ENCODE measurements around the gene VSTM2B. TPM values are rescaled to one million over a fixed set of nuclear protein-coding genes. Genes with fewer than 3 reads are reported as not detected.

Gene VSTM2B
- polyA plus RNA-seq, 1 of the 3 experiments (the other 2 are of a cell fraction) = not detected

DNA sequence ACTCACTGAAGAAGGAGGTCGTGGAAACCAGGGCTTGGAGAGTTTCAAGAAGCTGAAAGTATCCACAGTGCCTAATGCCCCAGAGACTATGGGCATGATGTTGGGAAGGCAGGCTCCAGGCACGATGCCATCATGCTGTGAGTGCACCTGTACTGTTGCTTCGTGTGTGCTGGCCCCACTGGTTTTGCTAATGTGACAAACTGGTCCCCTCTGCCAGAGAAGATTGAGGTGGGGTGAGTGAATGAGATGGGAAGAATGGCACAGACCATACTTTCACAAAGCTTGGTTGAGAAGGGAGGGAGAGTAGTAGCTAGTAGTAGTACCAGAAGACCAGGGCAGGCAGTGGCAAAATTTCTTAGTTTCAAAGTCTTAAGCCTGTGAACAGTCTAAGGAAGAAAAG is 61.3 kb downstream of the VSTM2B start:
- WGBS (ENCODE audit: low lambda C conversion rate) = 4% methylated on average over 3 of the region's 3 CpGs
- H3K4me1 ChIP-seq (ENCODE audit: control insufficient read depth in 1 of 2, insufficient read depth in 2 of 2, low read depth in 1 of 2, low read length in 1 of 2) = no peaks in the 10 kb centered on the region
- H2AFZ ChIP-seq (ENCODE audit: low read depth) = no peak overlapping the region
- no peaks in the 10 kb centered on the region for H3K79me2 ChIP-seq (ENCODE audit: insufficient read depth)
- H3K9me2 ChIP-seq = no peaks in the 10 kb centered on the region
- no peaks in the 10 kb centered on the region for H3K36me3 ChIP-seq (replicated peaks in 1 of 2; ENCODE audit: control insufficient read depth in 1 of 2, insufficient read depth in 2 of 2, low read length in 1 of 2)
- H3K4me3 ChIP-seq (ENCODE audit: low read depth in 2 of 2, low read length in 1 of 2) = no peak overlapping the region
- ChIA-PET POLR2A (no interaction called here), CTCF (no interaction called here)
- no peaks in the 10 kb centered on the region for H3K9me3 ChIP-seq
- H3K9ac ChIP-seq = no peak overlapping the region
- no peaks in the 10 kb centered on the region for H3F3A ChIP-seq (replicated peaks; ENCODE audit: insufficient read depth)
- no peak overlapping the region for H3K4me2 ChIP-seq
- TF ChIP-seq, protein P1, sequence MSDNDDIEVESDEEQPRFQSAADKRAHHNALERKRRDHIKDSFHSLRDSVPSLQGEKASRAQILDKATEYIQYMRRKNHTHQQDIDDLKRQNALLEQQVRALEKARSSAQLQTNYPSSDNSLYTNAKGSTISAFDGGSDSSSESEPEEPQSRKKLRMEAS (IDR thresholded peaks at IDR 0.05; ENCODE audit: low read depth) = no peak
- TF ChIP-seq RCOR1 (IDR thresholded peaks at IDR 0.05; ENCODE audit: low read length) (no peak), TAF1 (IDR thresholded peaks at IDR 0.05; ENCODE audit: borderline replicate concordance, low read depth, low read length) (no peak)
- H3K27ac ChIP-seq (ENCODE audit: low read depth in 2 of 2, low read length in 1 of 2) = no peak overlapping the region
- peaks cover 13% of the 10 kb centered on the region; the same call in 1 of the 2 replicates for H3K27me3 ChIP-seq (ENCODE audit: insufficient read depth)
- H4K20me1 ChIP-seq (ENCODE audit: insufficient read depth) = no peaks in the 10 kb centered on the region
- no peak for DNase-seq

DNA sequence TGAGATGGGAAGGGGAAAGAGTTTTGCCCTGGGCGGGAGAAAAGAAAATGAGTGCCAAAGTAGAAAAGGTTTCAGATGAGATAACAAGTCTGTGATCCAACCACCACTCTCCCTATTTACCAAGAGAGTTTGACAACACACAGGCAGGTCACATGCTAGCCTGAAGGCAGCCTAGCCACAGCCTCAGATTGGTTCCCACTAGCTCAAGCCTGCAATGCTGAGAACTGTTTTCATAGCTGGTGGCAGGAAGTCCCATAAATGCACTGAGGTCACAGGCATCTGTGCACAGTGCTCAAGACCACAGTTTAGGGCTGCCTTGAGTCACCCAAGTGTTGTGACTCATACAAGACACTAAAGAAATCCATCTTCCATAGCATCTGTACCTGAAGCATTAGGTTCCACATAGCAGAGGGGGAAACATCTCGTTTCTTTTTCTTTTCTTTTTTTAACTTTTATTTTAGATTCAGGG is 61.8 kb downstream of the VSTM2B start:
- H3K9me3 ChIP-seq = no peaks in the 10 kb centered on the region
- no peaks in the 10 kb centered on the region for H3F3A ChIP-seq (replicated peaks; ENCODE audit: insufficient read depth)
- no peaks in the 10 kb centered on the region for H4K20me1 ChIP-seq (ENCODE audit: insufficient read depth)
- no peak overlapping the region for H2AFZ ChIP-seq (ENCODE audit: low read depth)
- H3K4me2 ChIP-seq = no peak overlapping the region
- no peak for DNase-seq
- no peak overlapping the region for H3K27ac ChIP-seq (ENCODE audit: low read depth in 2 of 2, low read length in 1 of 2)
- TF ChIP-seq MEF2A (IDR thresholded peaks at IDR 0.05; ENCODE audit: borderline replicate concordance, low read depth) (no peak), MXI1 (IDR thresholded peaks at IDR 0.05; ENCODE audit: low read depth, low read length) (no peak), EZH2phosphoT487 (IDR thresholded peaks at IDR 0.05; ENCODE audit: borderline replicate concordance, low read depth) (no peak), TEAD4 (IDR thresholded peaks at IDR 0.05; ENCODE audit: borderline replicate concordance, insufficient read depth) (no peak), FOXJ3 (CRISPR knock-in tag; IDR thresholded peaks at IDR 0.05) (no peak), RAD21 (IDR thresholded peaks at IDR 0.05; ENCODE audit: low read length) (no peak), USF2 (IDR thresholded peaks at IDR 0.05; ENCODE audit: borderline replicate concordance, low read depth, low read length) (no peak), CHD2 (IDR thresholded peaks at IDR 0.05; ENCODE audit: low read length, partially characterized antibody) (no peak), RFX5 (IDR thresholded peaks at IDR 0.05; ENCODE audit: low read length) (no peak), SIN3A (IDR thresholded peaks at IDR 0.05; ENCODE audit: borderline replicate concordance, low read depth, low read length) (no peak), RCOR1 (IDR thresholded peaks at IDR 0.05; ENCODE audit: low read length) (no peak), NFIC (IDR thresholded peaks at IDR 0.05; ENCODE audit: borderline replicate concordance) (no peak), RXRA (IDR thresholded peaks at IDR 0.05; ENCODE audit: borderline replicate concordance, low read depth) (no peak)
- TF ChIP-seq, protein P2, sequence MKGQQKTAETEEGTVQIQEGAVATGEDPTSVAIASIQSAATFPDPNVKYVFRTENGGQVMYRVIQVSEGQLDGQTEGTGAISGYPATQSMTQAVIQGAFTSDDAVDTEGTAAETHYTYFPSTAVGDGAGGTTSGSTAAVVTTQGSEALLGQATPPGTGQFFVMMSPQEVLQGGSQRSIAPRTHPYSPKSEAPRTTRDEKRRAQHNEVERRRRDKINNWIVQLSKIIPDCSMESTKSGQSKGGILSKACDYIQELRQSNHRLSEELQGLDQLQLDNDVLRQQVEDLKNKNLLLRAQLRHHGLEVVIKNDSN (IDR thresholded peaks at IDR 0.05; ENCODE audit: borderline replicate concordance, low read depth) = no peak
- TF ChIP-seq, protein P3, sequence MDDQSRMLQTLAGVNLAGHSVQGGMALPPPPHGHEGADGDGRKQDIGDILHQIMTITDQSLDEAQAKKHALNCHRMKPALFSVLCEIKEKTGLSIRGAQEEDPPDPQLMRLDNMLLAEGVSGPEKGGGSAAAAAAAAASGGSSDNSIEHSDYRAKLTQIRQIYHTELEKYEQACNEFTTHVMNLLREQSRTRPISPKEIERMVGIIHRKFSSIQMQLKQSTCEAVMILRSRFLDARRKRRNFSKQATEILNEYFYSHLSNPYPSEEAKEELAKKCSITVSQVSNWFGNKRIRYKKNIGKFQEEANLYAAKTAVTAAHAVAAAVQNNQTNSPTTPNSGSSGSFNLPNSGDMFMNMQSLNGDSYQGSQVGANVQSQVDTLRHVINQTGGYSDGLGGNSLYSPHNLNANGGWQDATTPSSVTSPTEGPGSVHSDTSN (IDR thresholded peaks at IDR 0.05) = no peak
- H3K79me2 ChIP-seq (ENCODE audit: insufficient read depth) = no peaks in the 10 kb centered on the region
- no peak overlapping the region for H3K4me3 ChIP-seq (ENCODE audit: low read depth in 2 of 2, low read length in 1 of 2)
- H3K27me3 ChIP-seq (ENCODE audit: insufficient read depth) = peaks cover 18% of the 10 kb centered on the region; the same call in 1 of the 2 replicates
- POLR2A ChIA-PET = no interaction called here
- no peaks in the 10 kb centered on the region for H3K4me1 ChIP-seq (ENCODE audit: control insufficient read depth in 1 of 2, insufficient read depth in 2 of 2, low read depth in 1 of 2, low read length in 1 of 2)
- H3K36me3 ChIP-seq (replicated peaks in 1 of 2; ENCODE audit: control insufficient read depth in 1 of 2, insufficient read depth in 2 of 2, low read length in 1 of 2) = no peaks in the 10 kb centered on the region
- CTCF ChIA-PET = no interaction called here
- no peaks in the 10 kb centered on the region for H3K9me2 ChIP-seq
- 0% methylated on average over 2 of the region's 2 CpGs for WGBS (ENCODE audit: low lambda C conversion rate)
- H3K9ac ChIP-seq = no peak overlapping the region
